Stomach (tissue), 9 donors: ENCODE measurements around the gene ZFYVE16. TPM values are rescaled to one million over a fixed set of nuclear protein-coding genes. Genes with fewer than 3 reads are reported as not detected.

Source experiments
- DNase-seq, 2 donors: peaks; one replicate each; pipeline versions ENCODE4 v3.0.0 to v3.0.0-alpha.2; 2013 to 2019
- H3K27ac ChIP-seq, 5 donors: fragments of 200-600 bp in 4 of 5; sonication (generic) in 4 of 5; one replicate each; pipeline ENCODE4 v1.5.1; 2013 to 2019; ENCODE audit warnings: mild to moderate bottlenecking in 1 of 5, moderate library complexity in 1 of 5
- H3K27me3 ChIP-seq, 3 donors: fragments of 200-600 bp; sonication (generic); one replicate each; pipeline ENCODE4 v1.5.1; 2017 to 2019; ENCODE audit warnings: mixed run types in 1 of 3
- H3K36me3 ChIP-seq, 4 donors: fragments of 200-600 bp; sonication (generic); 1 replicate in 3 of 4; 2 replicates in 1 of 4; pipeline ENCODE4 v1.5.1; 2016 to 2019
- H3K4me1 ChIP-seq, 4 donors: fragments of 200-600 bp; sonication (generic); one replicate each; pipeline ENCODE4 v1.5.1; 2016 to 2019
- H3K4me3 ChIP-seq, 4 donors: fragments of 200-600 bp; sonication (generic) in 3 of 4; one replicate each; pipeline ENCODE4 v1.5.1; 2016 to 2019; ENCODE audit warnings: mild to moderate bottlenecking in 1 of 4
- H3K9me3 ChIP-seq, 4 donors: fragments of 200-600 bp; sonication (generic); one replicate each; pipeline ENCODE4 v1.5.1; 2016 to 2019
- EP300 ChIP-seq: sonication (generic); formaldehyde crosslinking; IDR thresholded peaks from one replicate; pipeline ENCODE4 v1.6.1; 2017; ENCODE audit warnings: antibody characterized with exemption
- POLR2A ChIP-seq, 4 donors: fragments of 450-650 bp; IDR thresholded peaks; one replicate each; pipeline ENCODE4 v1.6.1; 2016; ENCODE audit warnings: antibody characterized with exemption in 4 of 4, control low read depth in 2 of 4, mild to moderate bottlenecking in 1 of 4, moderate library complexity in 1 of 4
- POLR2AphosphoS5 ChIP-seq, 3 donors: sonication (generic); formaldehyde crosslinking; IDR thresholded peaks; one replicate each; pipeline ENCODE4 v1.6.1; 2016; ENCODE audit warnings: antibody characterized with exemption in 3 of 3
- WGBS, 5 donors: extraction: QIAGEN DNeasy Blood & Tissue Kit in 3 of 5; methylation state at CpG; one replicate each; pipeline versions ENCODE4 v1.1.5 to v1.1.7; 2013 to 2018; 5-methylcytosine and 5-hydroxymethylcytosine counted together
- intact Hi-C: fragments of 100-400 bp; cut with DNase I; formaldehyde crosslinking; loops from one replicate; pipeline ENCODE4 v1.15.1; 2023; ENCODE audit warnings: low total_unique reads
- polyA plus RNA-seq, 3 donors: library from polyadenylated mRNA; stranded (reverse); fragments of 200-250 nt; gene quantifications; one replicate each; pipeline ENCODE4 v1.2.3, GENCODE V29; 2013
- total RNA-seq, 5 donors: library from RNA; depleted of rRNA; stranded (reverse); fragments of >200 nt; gene quantifications; one replicate each; pipeline versions ENCODE4 v1.1.0 to v1.2.3, GENCODE V29; 2014 to 2016
- TF ChIP-seq, protein P1 (sequence below), 7 experiments: fragments of 450-650 bp in 4 of 7; fragments of 200-600 bp in 3 of 7; sonication (generic) in 3 of 7; IDR thresholded peaks; one replicate each; pipeline ENCODE4 v1.5.1; 2016 to 2019; ENCODE audit warnings: antibody characterized with exemption in 7 of 7, control low read depth in 2 of 7, mild to moderate bottlenecking in 1 of 7
- donor health status: healthy with polysubstance abuse.
- donor health status: Bipolar disorder and iron deficiency.
- donor health status: healthy.

Gene ZFYVE16
- total and polyA plus RNA-seq, 8 donors, result 5.8 to 81.3 (median 23.3) TPM

DNA sequence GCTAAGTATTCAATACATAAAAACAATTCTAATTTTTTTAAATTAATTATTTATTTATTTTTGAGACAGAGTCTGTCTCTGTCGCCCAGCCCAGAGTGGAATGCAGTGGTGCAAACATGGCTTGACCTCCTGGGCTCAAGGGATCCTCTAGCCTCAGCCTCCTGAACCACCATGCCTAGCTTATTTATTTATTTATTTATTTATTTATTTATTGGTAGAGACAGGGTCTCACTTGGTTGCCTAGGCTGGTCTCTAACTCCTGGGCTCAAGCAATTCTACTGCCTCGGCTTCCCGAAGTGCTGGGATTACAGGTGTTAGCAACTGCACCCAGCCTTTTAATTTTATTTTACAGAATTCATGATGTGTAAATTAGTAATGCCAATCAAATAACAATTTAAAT is 33.7 kb upstream of the ZFYVE16 start:
- H3K9me3 ChIP-seq, result no peaks in the 10 kb centered on the region
- H3K27ac ChIP-seq, result no peak overlapping the region
- H3K36me3 ChIP-seq, result no peaks in the 10 kb centered on the region
- H3K27me3 ChIP-seq, result no peaks in the 10 kb centered on the region
- no peaks in the 10 kb centered on the region for H3K4me1 ChIP-seq
- intact Hi-C loops, result no loop called here
- WGBS, 5 donors, result 86 to 96% (median 94%) methylated on average over 3 of the region's 3 CpGs
- TF ChIP-seq EP300 (no peak), POLR2A (IDR thresholded peaks at IDR 0.05) (no peak), POLR2AphosphoS5 (IDR thresholded peaks at IDR 0.05) (no peak)
- TF ChIP-seq, protein P1, sequence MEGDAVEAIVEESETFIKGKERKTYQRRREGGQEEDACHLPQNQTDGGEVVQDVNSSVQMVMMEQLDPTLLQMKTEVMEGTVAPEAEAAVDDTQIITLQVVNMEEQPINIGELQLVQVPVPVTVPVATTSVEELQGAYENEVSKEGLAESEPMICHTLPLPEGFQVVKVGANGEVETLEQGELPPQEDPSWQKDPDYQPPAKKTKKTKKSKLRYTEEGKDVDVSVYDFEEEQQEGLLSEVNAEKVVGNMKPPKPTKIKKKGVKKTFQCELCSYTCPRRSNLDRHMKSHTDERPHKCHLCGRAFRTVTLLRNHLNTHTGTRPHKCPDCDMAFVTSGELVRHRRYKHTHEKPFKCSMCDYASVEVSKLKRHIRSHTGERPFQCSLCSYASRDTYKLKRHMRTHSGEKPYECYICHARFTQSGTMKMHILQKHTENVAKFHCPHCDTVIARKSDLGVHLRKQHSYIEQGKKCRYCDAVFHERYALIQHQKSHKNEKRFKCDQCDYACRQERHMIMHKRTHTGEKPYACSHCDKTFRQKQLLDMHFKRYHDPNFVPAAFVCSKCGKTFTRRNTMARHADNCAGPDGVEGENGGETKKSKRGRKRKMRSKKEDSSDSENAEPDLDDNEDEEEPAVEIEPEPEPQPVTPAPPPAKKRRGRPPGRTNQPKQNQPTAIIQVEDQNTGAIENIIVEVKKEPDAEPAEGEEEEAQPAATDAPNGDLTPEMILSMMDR (IDR thresholded peaks at IDR 0.05), result no peak
- DNase-seq, result no peak
- H3K4me3 ChIP-seq, result no peak overlapping the region

DNA sequence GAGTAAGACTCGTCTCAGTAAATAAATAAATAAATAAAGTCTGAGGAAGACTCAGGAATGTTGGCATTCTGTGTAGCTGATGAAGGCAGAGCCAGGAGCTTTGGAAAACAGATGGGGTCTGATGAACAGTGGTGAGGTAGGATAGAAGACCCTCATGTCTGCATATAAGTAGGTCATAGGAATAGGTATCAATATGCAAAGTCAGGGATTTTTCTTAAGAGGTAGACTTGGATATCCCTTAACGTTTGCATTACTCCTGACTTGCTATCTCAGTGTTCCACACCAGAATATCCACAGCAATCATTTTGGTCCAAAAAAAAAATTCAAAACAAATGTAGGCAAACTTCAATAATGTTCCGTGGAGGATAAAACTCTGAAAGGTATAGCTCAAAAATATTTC is 31.3 kb upstream of the ZFYVE16 start:
- WGBS, 5 donors, result 84 to 97% (median 92%) methylated on average over 3 of the region's 3 CpGs
- H3K36me3 ChIP-seq, result no peaks in the 10 kb centered on the region
- no peak for DNase-seq
- no peaks in the 10 kb centered on the region for H3K4me1 ChIP-seq
- H3K9me3 ChIP-seq, result no peaks in the 10 kb centered on the region
- H3K4me3 ChIP-seq, result no peak overlapping the region
- no peaks in the 10 kb centered on the region for H3K27me3 ChIP-seq
- H3K27ac ChIP-seq, result no peak overlapping the region
- TF ChIP-seq, protein P1 (IDR thresholded peaks at IDR 0.05), result no peak
- TF ChIP-seq POLR2A (IDR thresholded peaks at IDR 0.05), result no peak
- TF ChIP-seq POLR2AphosphoS5 (IDR thresholded peaks at IDR 0.05), result no peak
- TF ChIP-seq EP300, result no peak
- intact Hi-C loops, result no loop called here

DNA sequence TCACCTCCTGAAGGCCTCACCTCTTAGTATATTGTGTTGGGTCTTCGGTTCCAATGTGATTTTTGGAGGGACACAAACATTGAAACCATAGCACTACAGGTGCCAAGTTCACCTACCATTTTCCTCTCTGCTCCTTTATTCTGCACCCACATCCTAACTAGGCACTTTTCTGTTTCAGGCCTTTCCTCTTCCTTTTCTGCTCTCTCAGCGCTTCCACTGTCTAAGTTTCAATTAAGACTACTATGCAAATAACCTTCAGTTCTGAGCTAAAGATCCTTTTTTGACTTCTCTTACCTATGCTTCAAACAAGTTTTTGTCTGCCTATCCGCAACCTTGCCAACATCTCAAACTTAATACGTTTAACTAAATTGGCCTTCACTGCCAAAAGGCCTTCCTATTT is 25.4 kb upstream of the ZFYVE16 start:
- Histone ChIP-seq H3K27me3 (no peaks in the 10 kb centered on the region), H3K4me3 (no peak overlapping the region), H3K36me3 (no peaks in the 10 kb centered on the region), H3K27ac (no peak overlapping the region), H3K9me3 (no peaks in the 10 kb centered on the region), H3K4me1 (no peaks in the 10 kb centered on the region)
- intact Hi-C loops, result no loop called here
- 89 to 96% (median 95%) methylated on average over 4 of the region's 4 CpGs for WGBS, 5 donors
- no peak for DNase-seq
- TF ChIP-seq EP300, result no peak
- no peak for TF ChIP-seq POLR2A (IDR thresholded peaks at IDR 0.05)
- TF ChIP-seq, protein P1 (IDR thresholded peaks at IDR 0.05), result no peak
- no peak for TF ChIP-seq POLR2AphosphoS5 (IDR thresholded peaks at IDR 0.05)

DNA sequence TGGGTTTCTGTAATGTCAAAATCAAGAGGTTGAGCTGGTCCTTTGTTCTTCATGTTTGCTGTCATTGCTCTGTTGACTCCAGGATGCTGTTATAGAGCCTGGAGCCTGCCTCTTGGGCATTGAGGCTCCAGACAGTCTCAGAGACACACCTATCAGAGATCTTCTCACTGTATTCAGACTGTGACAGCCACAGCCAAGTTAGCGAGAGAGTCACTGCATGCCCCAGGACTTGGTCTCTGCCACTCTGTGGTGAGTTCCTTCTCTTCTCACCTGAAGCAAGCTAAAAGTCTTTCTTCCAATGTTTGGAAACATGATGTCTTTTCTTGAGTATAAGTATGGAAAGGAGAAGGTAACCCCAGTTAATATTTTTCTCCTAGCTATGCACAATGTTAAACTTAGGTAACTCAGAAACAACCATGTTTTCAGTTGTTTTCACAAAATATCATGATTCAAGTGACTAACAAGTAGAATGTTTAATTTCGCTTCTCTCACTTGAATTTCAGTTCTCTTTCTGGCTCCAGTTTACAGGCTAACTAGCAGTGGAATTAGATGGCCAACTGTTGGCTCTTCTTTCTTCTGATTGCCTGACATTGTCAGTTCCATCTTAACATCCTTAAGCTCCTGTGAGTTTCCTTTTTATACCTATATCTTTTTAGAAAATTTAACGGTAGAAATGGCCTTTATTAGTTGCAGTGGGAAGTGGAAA is 20.6 kb upstream of the ZFYVE16 start:
- H3K9me3 ChIP-seq, result peaks cover 0 to 6% (median 0%) of the 10 kb centered on the region in 4 donors
- no peak for DNase-seq
- no peak for TF ChIP-seq POLR2AphosphoS5 (IDR thresholded peaks at IDR 0.05)
- TF ChIP-seq, protein P1 (IDR thresholded peaks at IDR 0.05), result no peak
- TF ChIP-seq POLR2A (IDR thresholded peaks at IDR 0.05), result no peak
- intact Hi-C loops, result no loop called here
- H3K27me3 ChIP-seq, result no peaks in the 10 kb centered on the region
- H3K4me1 ChIP-seq, result no peaks in the 10 kb centered on the region
- H3K36me3 ChIP-seq, result no peaks in the 10 kb centered on the region
- WGBS, 5 donors, result 88 to 91% (median 89%) methylated on average over 3 of the region's 3 CpGs
- no peak overlapping the region for H3K4me3 ChIP-seq
- no peak overlapping the region for H3K27ac ChIP-seq
